ENCODE measurements around the gene LRRC73. TPM values are rescaled to one million over a fixed set of nuclear protein-coding genes. Genes with fewer than 3 reads are reported as not detected.

LRRC73 gene
- total and polyA plus RNA-seq, 2 donors (not counting 1 experiment from before 2014, with no cell fraction given) = 0.18 to 0.33 TPM

DNA sequence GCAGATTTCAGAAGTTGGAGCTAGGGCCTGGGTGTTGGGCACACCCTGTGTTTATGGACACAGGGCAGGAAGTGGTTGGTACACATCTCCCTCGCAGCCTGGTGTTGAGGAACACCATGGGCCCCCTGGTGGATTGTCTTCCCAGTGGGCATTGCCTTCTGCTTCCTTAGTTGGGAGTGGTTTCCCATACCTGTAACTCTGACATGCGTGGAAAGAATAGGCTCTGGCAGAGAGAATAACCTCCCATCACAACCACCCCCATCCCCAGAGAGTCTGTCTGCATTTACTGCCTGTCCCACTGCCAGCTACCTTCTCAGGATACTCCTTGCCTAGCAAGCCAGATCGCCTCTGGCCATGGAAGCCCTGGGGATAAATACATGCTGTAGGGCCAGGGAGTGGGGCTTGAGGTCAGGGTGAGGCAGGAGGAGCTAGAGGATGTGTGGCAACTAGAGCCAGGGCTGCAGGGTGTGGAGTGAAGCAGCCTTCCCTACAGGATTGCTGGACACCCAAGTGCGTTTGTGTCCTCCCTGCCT is 14.7 kb downstream of the LRRC73 start:
- Histone ChIP-seq H3K4me2 (ENCODE audit: extremely low read depth, insufficient read depth, low read length) (no peak overlapping the region), H2AFZ (ENCODE audit: low read length) (no peak overlapping the region), H3K27ac (ENCODE audit: insufficient read depth, low read length) (no peak overlapping the region), H3K4me1 (ENCODE audit: control insufficient read depth, extremely low read depth, insufficient read depth, low read length) (peaks cover 24% of the 10 kb centered on the region), H3K79me2 (ENCODE audit: control insufficient read depth, insufficient read depth, low read length) (peaks cover 4% of the 10 kb centered on the region), H3K27me3 (ENCODE audit: control insufficient read depth, insufficient read depth, low read length) (no peaks in the 10 kb centered on the region), H3K36me3 (ENCODE audit: control insufficient read depth, insufficient read depth, low read length) (peaks cover 10% of the 10 kb centered on the region), H3K9me3 (ENCODE audit: control insufficient read depth, insufficient read depth, low read depth, low read length) (no peaks in the 10 kb centered on the region), H4K20me1 (ENCODE audit: control insufficient read depth, extremely low read depth, insufficient read depth, low read length) (no peaks in the 10 kb centered on the region), H3K4me3 (replicated peaks in 1 of 4; ENCODE audit: control extremely low read depth in 1 of 4, insufficient read depth in 1 of 4, low read depth in 3 of 4, low read length in 4 of 4) (no peak overlapping the region), H3K9ac (ENCODE audit: insufficient read depth, low read length) (no peak overlapping the region)
- DNase-seq (ENCODE audit: low read depth in 2 of 2) = no peak
- no peak for TF ChIP-seq EZH2 (IDR thresholded peaks at IDR 0.05; ENCODE audit: low read length, missing control alignments)
- TF ChIP-seq, protein P1, sequence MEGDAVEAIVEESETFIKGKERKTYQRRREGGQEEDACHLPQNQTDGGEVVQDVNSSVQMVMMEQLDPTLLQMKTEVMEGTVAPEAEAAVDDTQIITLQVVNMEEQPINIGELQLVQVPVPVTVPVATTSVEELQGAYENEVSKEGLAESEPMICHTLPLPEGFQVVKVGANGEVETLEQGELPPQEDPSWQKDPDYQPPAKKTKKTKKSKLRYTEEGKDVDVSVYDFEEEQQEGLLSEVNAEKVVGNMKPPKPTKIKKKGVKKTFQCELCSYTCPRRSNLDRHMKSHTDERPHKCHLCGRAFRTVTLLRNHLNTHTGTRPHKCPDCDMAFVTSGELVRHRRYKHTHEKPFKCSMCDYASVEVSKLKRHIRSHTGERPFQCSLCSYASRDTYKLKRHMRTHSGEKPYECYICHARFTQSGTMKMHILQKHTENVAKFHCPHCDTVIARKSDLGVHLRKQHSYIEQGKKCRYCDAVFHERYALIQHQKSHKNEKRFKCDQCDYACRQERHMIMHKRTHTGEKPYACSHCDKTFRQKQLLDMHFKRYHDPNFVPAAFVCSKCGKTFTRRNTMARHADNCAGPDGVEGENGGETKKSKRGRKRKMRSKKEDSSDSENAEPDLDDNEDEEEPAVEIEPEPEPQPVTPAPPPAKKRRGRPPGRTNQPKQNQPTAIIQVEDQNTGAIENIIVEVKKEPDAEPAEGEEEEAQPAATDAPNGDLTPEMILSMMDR (conservative IDR thresholded peaks at IDR 0.05 in 1 of 2, IDR thresholded peaks at IDR 0.05 in 1 of 2; ENCODE audit: low read depth in 1 of 2, low read length in 2 of 2) = peak in 1 of 2 donors; percentile 28

DNA sequence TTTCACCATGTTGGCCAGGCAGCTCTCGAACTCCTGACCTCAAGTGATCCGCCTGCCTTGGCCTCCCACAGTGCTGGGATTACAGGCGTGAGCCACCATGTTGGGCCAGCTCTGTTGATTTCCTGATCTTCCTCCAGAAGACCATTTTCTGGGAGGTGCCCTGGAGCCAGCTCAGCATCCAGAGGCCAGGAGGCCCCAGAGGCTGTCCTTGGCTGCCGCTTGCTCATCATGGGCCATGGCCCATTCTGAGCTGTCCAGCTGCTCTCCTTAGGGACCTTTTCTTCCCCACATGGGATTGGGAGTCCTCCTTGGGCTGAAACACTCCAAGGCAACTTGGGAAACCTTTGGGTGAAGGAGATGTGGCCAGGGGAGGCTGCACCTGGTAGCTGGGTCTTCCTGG is 15.4 kb downstream of the LRRC73 start:
- Histone ChIP-seq H3K79me2 (ENCODE audit: control insufficient read depth, insufficient read depth, low read length) (peaks cover 4% of the 10 kb centered on the region), H3K36me3 (ENCODE audit: control insufficient read depth, insufficient read depth, low read length) (peaks cover 5% of the 10 kb centered on the region), H2AFZ (ENCODE audit: low read length) (no peak overlapping the region), H3K4me2 (ENCODE audit: extremely low read depth, insufficient read depth, low read length) (no peak overlapping the region), H3K27me3 (ENCODE audit: control insufficient read depth, insufficient read depth, low read length) (no peaks in the 10 kb centered on the region), H3K9ac (ENCODE audit: insufficient read depth, low read length) (no peak overlapping the region), H3K4me1 (ENCODE audit: control insufficient read depth, extremely low read depth, insufficient read depth, low read length) (peaks cover 24% of the 10 kb centered on the region), H3K27ac (ENCODE audit: insufficient read depth, low read length) (no peak overlapping the region), H3K9me3 (ENCODE audit: control insufficient read depth, insufficient read depth, low read depth, low read length) (no peaks in the 10 kb centered on the region), H3K4me3 (replicated peaks in 1 of 4; ENCODE audit: control extremely low read depth in 1 of 4, insufficient read depth in 1 of 4, low read depth in 3 of 4, low read length in 4 of 4) (no peak overlapping the region), H4K20me1 (ENCODE audit: control insufficient read depth, extremely low read depth, insufficient read depth, low read length) (no peaks in the 10 kb centered on the region)
- no peak for DNase-seq (ENCODE audit: low read depth in 2 of 2)
- TF ChIP-seq, protein P1 (conservative IDR thresholded peaks at IDR 0.05 in 1 of 2, IDR thresholded peaks at IDR 0.05 in 1 of 2; ENCODE audit: low read depth in 1 of 2, low read length in 2 of 2) = no peak
- no peak for TF ChIP-seq EZH2 (IDR thresholded peaks at IDR 0.05; ENCODE audit: low read length, missing control alignments)

DNA sequence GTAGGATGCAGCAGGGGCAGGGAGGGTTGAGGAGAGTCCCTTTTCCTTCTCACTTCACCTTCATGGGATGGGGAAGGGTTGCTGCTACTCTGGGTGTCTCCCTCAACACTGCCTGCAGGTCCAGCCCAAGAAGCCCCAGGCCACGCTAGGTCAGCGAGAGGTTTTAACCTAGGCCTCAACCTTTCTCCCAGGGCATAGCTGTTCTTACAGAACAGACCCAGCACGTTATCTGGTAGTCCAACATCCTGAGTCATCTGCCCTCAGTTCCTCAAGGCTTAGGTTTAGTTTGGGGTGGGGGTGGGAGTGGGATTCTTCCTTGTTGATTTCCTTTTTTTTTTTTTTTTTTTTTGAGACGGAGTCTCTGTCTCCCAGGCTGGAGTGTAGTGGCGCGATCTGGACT is 15.8 kb downstream of the LRRC73 start:
- Histone ChIP-seq H3K4me3 (replicated peaks in 1 of 4; ENCODE audit: control extremely low read depth in 1 of 4, insufficient read depth in 1 of 4, low read depth in 3 of 4, low read length in 4 of 4) (no peak overlapping the region), H3K27me3 (ENCODE audit: control insufficient read depth, insufficient read depth, low read length) (no peaks in the 10 kb centered on the region), H3K4me1 (ENCODE audit: control insufficient read depth, extremely low read depth, insufficient read depth, low read length) (peaks cover 24% of the 10 kb centered on the region), H3K9ac (ENCODE audit: insufficient read depth, low read length) (no peak overlapping the region), H2AFZ (ENCODE audit: low read length) (no peak overlapping the region), H3K79me2 (ENCODE audit: control insufficient read depth, insufficient read depth, low read length) (peaks cover 7% of the 10 kb centered on the region), H3K27ac (ENCODE audit: insufficient read depth, low read length) (no peak overlapping the region), H4K20me1 (ENCODE audit: control insufficient read depth, extremely low read depth, insufficient read depth, low read length) (no peaks in the 10 kb centered on the region), H3K36me3 (ENCODE audit: control insufficient read depth, insufficient read depth, low read length) (peaks cover 2% of the 10 kb centered on the region), H3K4me2 (ENCODE audit: extremely low read depth, insufficient read depth, low read length) (no peak overlapping the region), H3K9me3 (ENCODE audit: control insufficient read depth, insufficient read depth, low read depth, low read length) (no peaks in the 10 kb centered on the region)
- TF ChIP-seq, protein P1 (conservative IDR thresholded peaks at IDR 0.05 in 1 of 2, IDR thresholded peaks at IDR 0.05 in 1 of 2; ENCODE audit: low read depth in 1 of 2, low read length in 2 of 2) = no peak
- TF ChIP-seq EZH2 (IDR thresholded peaks at IDR 0.05; ENCODE audit: low read length, missing control alignments) = no peak
- DNase-seq (ENCODE audit: low read depth in 2 of 2) = no peak

All from fibroblast of lung (primary cell).